MM.1S (cell line): ENCODE measurements around the gene PDSS2.
"Not testable (repeated sequence)": the region's sequence is repeated elsewhere in the genome, so short reads cannot be mapped to it uniquely, and the experiment has no call there.

Source experiments
- DNase-seq: peaks from one replicate; pipeline ENCODE4 v3.0.0-alpha.2; 2015
- H2AFZ ChIP-seq: fragments of 300-600 bp; sonication (generic); 2 replicates; pipeline ENCODE4 v1.6.0; 2016; ENCODE audit warnings: antibody characterized with exemption, low read length
- H3F3A ChIP-seq: fragments of 300-600 bp; sonication (generic); 2 replicates; pipeline ENCODE4 v1.6.1; 2016; ENCODE audit warnings: mild to moderate bottlenecking, antibody characterized with exemption, low read length, moderate library complexity, mixed read lengths; ENCODE audit not compliant: insufficient read depth
- H3K27ac ChIP-seq: fragments of 300-600 bp; sonication (generic); 2 replicates; pipeline ENCODE4 v1.5.1; 2016; ENCODE audit warnings: mild to moderate bottlenecking, low read length
- H3K27me3 ChIP-seq: fragments of 300-600 bp; sonication (generic); replicated peaks from 2 replicates; pipeline ENCODE4 v1.6.0; 2016; ENCODE audit warnings: low read length; ENCODE audit not compliant: insufficient read depth
- H3K36me3 ChIP-seq: fragments of 300-600 bp; sonication (generic); replicated peaks from 2 replicates; pipeline ENCODE4 v1.6.1; 2016; ENCODE audit warnings: mild to moderate bottlenecking, low read length, mixed read lengths; ENCODE audit not compliant: insufficient read depth
- H3K4me1 ChIP-seq: fragments of 300-600 bp; sonication (generic); 2 replicates; pipeline ENCODE4 v1.6.1; 2016; ENCODE audit warnings: low read length, mixed read lengths
- H3K4me2 ChIP-seq: fragments of 300-600 bp; sonication (generic); 2 replicates; pipeline ENCODE4 v1.6.0; 2016; ENCODE audit warnings: low read depth, low read length
- H3K4me3 ChIP-seq: fragments of 300-600 bp; sonication (generic); 2 replicates; pipeline ENCODE4 v1.5.1; 2016; ENCODE audit warnings: low read length, mixed read lengths
- H3K79me2 ChIP-seq: fragments of 300-600 bp; sonication (generic); 2 replicates; pipeline ENCODE4 v1.6.1; 2016; ENCODE audit warnings: mixed run types, low read length, mixed read lengths
- H3K9ac ChIP-seq: fragments of 300-600 bp; sonication (generic); 2 replicates; pipeline ENCODE4 v1.6.1; 2016; ENCODE audit warnings: low read length, mixed read lengths
- H3K9me2 ChIP-seq: fragments of 300-600 bp; sonication (generic); replicated peaks from 2 replicates; pipeline ENCODE4 v1.6.1; 2016; ENCODE audit warnings: mild to moderate bottlenecking, low read length, mixed read lengths; ENCODE audit not compliant: insufficient read depth
- H3K9me3 ChIP-seq: fragments of 300-600 bp; sonication (generic); replicated peaks from 2 replicates; pipeline ENCODE4 v1.6.1; 2016; ENCODE audit warnings: mild to moderate bottlenecking, low read length, mixed read lengths; ENCODE audit not compliant: insufficient read depth
- H4K20me1 ChIP-seq: fragments of 300-600 bp; sonication (generic); 2 replicates; pipeline ENCODE4 v1.6.1; 2016; ENCODE audit warnings: mild to moderate bottlenecking, low read length, moderate library complexity, mixed read lengths; ENCODE audit not compliant: insufficient read depth
- EZH2 ChIP-seq: fragments of 300-600 bp; sonication (generic); optimal IDR thresholded peaks from 2 replicates; pipeline ENCODE3; 2017; ENCODE audit warnings: low read depth, mild to moderate bottlenecking, antibody characterized with exemption, low read length, mixed read lengths
- EZH2phosphoT487 ChIP-seq: fragments of 300-600 bp; sonication (generic); IDR thresholded peaks from 2 replicates; pipeline ENCODE4 v1.6.1; 2018; ENCODE audit warnings: antibody characterized with exemption, low read length
- TF ChIP-seq, protein P1 (sequence below): fragments of 300-600 bp; sonication (generic); IDR thresholded peaks from 2 replicates; pipeline ENCODE4 v1.5.1; 2016; ENCODE audit warnings: antibody characterized with exemption, low read length, mixed read lengths

The PDSS2 gene

GRCh38 chr6:107313776-107314175 is 145.6 kb downstream of the PDSS2 start:
- Histone ChIP-seq H3K79me2 (no peaks in the 10 kb centered on the region), H3K4me2 (no peak overlapping the region), H3K9ac (no peak overlapping the region), H3K4me1 (peaks cover 4% of the 10 kb centered on the region; the same call in 1 of the 2 replicates), H3K36me3 (no peaks in the 10 kb centered on the region), H3K4me3 (no peak overlapping the region), H3F3A (no peaks in the 10 kb centered on the region), H3K9me3 (no peaks in the 10 kb centered on the region), H2AFZ (no peak overlapping the region), H3K9me2 (no peaks in the 10 kb centered on the region), H4K20me1 (no peaks in the 10 kb centered on the region), H3K27me3 (no peaks in the 10 kb centered on the region), H3K27ac (no peak overlapping the region)
- TF ChIP-seq, protein P1, sequence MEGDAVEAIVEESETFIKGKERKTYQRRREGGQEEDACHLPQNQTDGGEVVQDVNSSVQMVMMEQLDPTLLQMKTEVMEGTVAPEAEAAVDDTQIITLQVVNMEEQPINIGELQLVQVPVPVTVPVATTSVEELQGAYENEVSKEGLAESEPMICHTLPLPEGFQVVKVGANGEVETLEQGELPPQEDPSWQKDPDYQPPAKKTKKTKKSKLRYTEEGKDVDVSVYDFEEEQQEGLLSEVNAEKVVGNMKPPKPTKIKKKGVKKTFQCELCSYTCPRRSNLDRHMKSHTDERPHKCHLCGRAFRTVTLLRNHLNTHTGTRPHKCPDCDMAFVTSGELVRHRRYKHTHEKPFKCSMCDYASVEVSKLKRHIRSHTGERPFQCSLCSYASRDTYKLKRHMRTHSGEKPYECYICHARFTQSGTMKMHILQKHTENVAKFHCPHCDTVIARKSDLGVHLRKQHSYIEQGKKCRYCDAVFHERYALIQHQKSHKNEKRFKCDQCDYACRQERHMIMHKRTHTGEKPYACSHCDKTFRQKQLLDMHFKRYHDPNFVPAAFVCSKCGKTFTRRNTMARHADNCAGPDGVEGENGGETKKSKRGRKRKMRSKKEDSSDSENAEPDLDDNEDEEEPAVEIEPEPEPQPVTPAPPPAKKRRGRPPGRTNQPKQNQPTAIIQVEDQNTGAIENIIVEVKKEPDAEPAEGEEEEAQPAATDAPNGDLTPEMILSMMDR: no peak
- no peak for TF ChIP-seq EZH2phosphoT487
- no peak for TF ChIP-seq EZH2
- no peak for DNase-seq

DNA sequence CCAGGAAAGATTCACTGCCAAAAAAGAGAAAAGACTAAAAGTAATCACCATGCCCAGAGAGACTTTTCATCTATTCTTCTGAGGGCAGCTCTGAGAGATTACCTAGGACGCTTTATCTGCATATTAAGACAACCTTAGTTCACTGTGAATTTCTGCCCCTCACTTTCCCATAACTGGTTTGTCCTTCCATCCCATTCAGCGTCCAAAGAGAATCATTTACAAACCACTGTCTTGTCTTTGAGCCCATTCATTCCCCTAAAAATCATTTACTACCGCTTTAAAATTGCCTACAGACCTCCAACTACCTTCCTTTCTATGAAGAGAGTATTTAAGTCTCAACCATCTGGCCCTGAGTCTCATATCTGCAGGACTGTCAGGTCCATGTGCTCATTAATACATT is 149.0 kb downstream of the PDSS2 start:
- H2AFZ ChIP-seq: no peak overlapping the region
- H4K20me1 ChIP-seq: no peaks in the 10 kb centered on the region
- H3K9ac ChIP-seq: no peak overlapping the region
- TF ChIP-seq, protein P1: no peak
- TF ChIP-seq EZH2phosphoT487: no peak
- TF ChIP-seq EZH2: no peak
- no peaks in the 10 kb centered on the region for H3K9me3 ChIP-seq
- no peaks in the 10 kb centered on the region for H3K27me3 ChIP-seq
- H3K9me2 ChIP-seq: no peaks in the 10 kb centered on the region
- no peak overlapping the region for H3K4me3 ChIP-seq
- H3F3A ChIP-seq: no peaks in the 10 kb centered on the region
- peaks cover 7% of the 10 kb centered on the region; the same call in 1 of the 2 replicates for H3K4me1 ChIP-seq
- no peaks in the 10 kb centered on the region for H3K79me2 ChIP-seq
- H3K27ac ChIP-seq: no peak overlapping the region
- DNase-seq: no peak
- H3K36me3 ChIP-seq: no peaks in the 10 kb centered on the region
- H3K4me2 ChIP-seq: no peak overlapping the region

DNA sequence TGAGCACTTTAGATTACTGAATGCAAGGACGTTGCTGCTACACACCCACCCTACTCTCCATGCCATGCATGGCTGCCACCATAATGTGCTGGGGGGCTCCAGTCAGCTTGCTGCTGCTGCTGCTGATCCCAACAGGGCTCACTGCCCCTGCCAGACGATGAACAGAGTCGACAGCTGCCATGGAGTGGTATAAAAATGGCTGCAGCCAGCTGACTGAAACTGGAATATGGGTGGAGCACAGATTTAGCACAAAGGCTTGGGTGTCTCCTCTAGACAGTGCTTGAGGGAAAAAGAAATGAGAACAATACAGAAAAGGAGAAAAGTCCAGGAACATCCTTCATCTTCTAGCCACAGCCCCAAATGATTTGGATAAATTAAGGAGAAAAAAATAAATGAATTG is 150.7 kb downstream of the PDSS2 start:
- Histone ChIP-seq H3K4me3 (no peak overlapping the region), H3K27me3 (no peaks in the 10 kb centered on the region), H3K4me2 (no peak overlapping the region), H4K20me1 (no peaks in the 10 kb centered on the region), H3K27ac (no peak overlapping the region), H3K4me1 (peaks cover 7% of the 10 kb centered on the region; the same call in 1 of the 2 replicates), H3K36me3 (no peaks in the 10 kb centered on the region), H3K9ac (no peak overlapping the region), H3F3A (no peaks in the 10 kb centered on the region), H3K9me2 (no peaks in the 10 kb centered on the region), H3K9me3 (no peaks in the 10 kb centered on the region), H2AFZ (no peak overlapping the region), H3K79me2 (no peaks in the 10 kb centered on the region)
- no peak for DNase-seq
- TF ChIP-seq, protein P1: no peak
- TF ChIP-seq EZH2: no peak
- TF ChIP-seq EZH2phosphoT487: no peak

DNA sequence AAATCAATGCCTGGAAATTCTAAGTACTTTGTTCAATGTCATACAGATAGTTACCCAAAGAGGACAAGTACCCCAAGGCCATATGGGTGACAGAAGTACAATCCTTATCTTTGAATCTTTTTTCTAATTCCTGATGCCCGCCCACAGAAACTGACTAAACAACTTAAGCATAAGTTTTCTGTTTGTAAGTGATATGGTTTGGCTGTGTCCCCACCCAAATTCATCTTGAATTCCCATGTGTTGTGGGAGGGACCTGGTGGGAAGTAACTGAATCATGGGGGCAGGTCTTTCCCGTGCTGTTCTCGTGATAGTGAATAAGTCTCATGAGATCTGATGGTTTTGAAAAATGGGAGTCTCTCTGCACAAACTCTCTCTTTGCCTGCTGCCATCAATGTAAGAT is 153.4 kb downstream of the PDSS2 start:
- DNase-seq, H3K9me2 ChIP-seq: not testable (repeated sequence)

More for the DNA sequence above, 153.4 kb downstream of the PDSS2 start:
- not testable (repeated sequence) for H3F3A ChIP-seq, H3K4me2 ChIP-seq, H3K27ac ChIP-seq, H3K79me2 ChIP-seq, H2AFZ ChIP-seq, H3K9ac ChIP-seq, H3K27me3 ChIP-seq, H3K4me1 ChIP-seq, H4K20me1 ChIP-seq, H3K36me3 ChIP-seq, H3K9me3 ChIP-seq, H3K4me3 ChIP-seq
